ENCODE results near the gene AKAP8L. TPM values are rescaled to one million over a fixed set of nuclear protein-coding genes. Genes with fewer than 3 reads are reported as not detected.

Gene AKAP8L
- total RNA-seq, 1 experiment from 2014 or later = 106 TPM

- ATAC-seq (no peak), DNase-seq (ENCODE audit: low read depth, low spot score) (no peak)
- no peak overlapping the region for H3K27ac ChIP-seq (ENCODE audit: low read depth, low read length)
- no peak overlapping the region for H3K9ac ChIP-seq (ENCODE audit: low read length)
- H3K79me2 ChIP-seq (ENCODE audit: insufficient read depth, low read length) = peaks cover 26% of the 10 kb centered on the region
- no peak overlapping the region for H3K4me3 ChIP-seq (replicated peaks in 1 of 2; ENCODE audit: low read depth in 1 of 2, low read length in 2 of 2)
- no peaks in the 10 kb centered on the region for H3K9me3 ChIP-seq (ENCODE audit: control insufficient read depth in 1 of 2, insufficient read depth in 1 of 2, low read depth in 1 of 2, low read length in 2 of 2)
- no peaks in the 10 kb centered on the region for H4K20me1 ChIP-seq (ENCODE audit: insufficient read depth)
- ChIA-PET RAD21 (ENCODE audit: low non-redundant PET in 1 of 2, low total read pairs in 2 of 2, uncharacterized antibody in 2 of 2, unreplicated experiment in 2 of 2) (no interaction called here), POLR2A (no interaction called here), CTCF (no interaction called here)
- no peaks in the 10 kb centered on the region for H3K27me3 ChIP-seq (ENCODE audit: insufficient read depth, low read length)
- no peaks in the 10 kb centered on the region for H3K4me1 ChIP-seq (ENCODE audit: control insufficient read depth in 1 of 2, insufficient read depth in 2 of 2, low read length in 2 of 2)
- intact Hi-C loops (cut with micrococcal nuclease) = no loop called here
- no TSS peak for BruUV-seq (replicated peaks)
- H3K9me2 ChIP-seq (ENCODE audit: insufficient read depth) = no peaks in the 10 kb centered on the region
- H3K36me3 ChIP-seq (ENCODE audit: control insufficient read depth in 1 of 2, insufficient read depth in 2 of 2, low read length in 2 of 2) = peaks cover 32 to 69% of the 10 kb centered on the region in 2 experiments
- TF ChIP-seq ELF1 (IDR thresholded peaks at IDR 0.05; ENCODE audit: borderline replicate concordance, low read depth) = no peak
- no peak for TF ChIP-seq SRF (IDR thresholded peaks at IDR 0.05; ENCODE audit: low read depth)
- no peak for TF ChIP-seq SIN3A (IDR thresholded peaks at IDR 0.05; ENCODE audit: low read depth)
- no peak for TF ChIP-seq EZH2 (IDR thresholded peaks at IDR 0.05)
- TF ChIP-seq REST (IDR thresholded peaks at IDR 0.05; ENCODE audit: low read depth) = no peak
- TF ChIP-seq RAD21 (IDR thresholded peaks at IDR 0.05; ENCODE audit: low read depth) = no peak
- no peak for TF ChIP-seq JUND (IDR thresholded peaks at IDR 0.05)
- no peak for TF ChIP-seq ZFX (IDR thresholded peaks at IDR 0.05)
- TF ChIP-seq EZH2phosphoT487 (IDR thresholded peaks at IDR 0.05; ENCODE audit: borderline replicate concordance) = no peak
- no peak for TF ChIP-seq TCF7L2 (IDR thresholded peaks at IDR 0.05; ENCODE audit: borderline replicate concordance, extremely low read depth, insufficient read depth, insufficient read length)
- TF ChIP-seq MAX (IDR thresholded peaks at IDR 0.05) = no peak
- no peak for TF ChIP-seq FOSL1 (IDR thresholded peaks at IDR 0.05; ENCODE audit: low read depth)
- no peak for TF ChIP-seq ZBTB33 (IDR thresholded peaks at IDR 0.05; ENCODE audit: extremely low read depth, insufficient replicate concordance, low read length)
- TF ChIP-seq POLR2A (IDR thresholded peaks at IDR 0.05; ENCODE audit: borderline replicate concordance, extremely low read depth, insufficient read depth, insufficient read length) = no peak
- no peak for TF ChIP-seq CTCF (IDR thresholded peaks at IDR 0.05 in 2 of 3, conservative IDR thresholded peaks at IDR 0.05 in 1 of 3; ENCODE audit: borderline replicate concordance in 1 of 3, insufficient read depth in 1 of 3, low read depth in 2 of 3, low read length in 2 of 3)
- no peak for TF ChIP-seq POLR2AphosphoS5 (IDR thresholded peaks at IDR 0.05; ENCODE audit: low read depth, low read length)
- no peak for TF ChIP-seq CBX3 (IDR thresholded peaks at IDR 0.05; ENCODE audit: low read depth)
- H3K4me2 ChIP-seq (ENCODE audit: low read length) = no peak overlapping the region
- H2AFZ ChIP-seq (ENCODE audit: low read depth, low read length, poor library complexity, severe bottlenecking) = no peak overlapping the region
Measured at GRCh38 chr19:15368798-15369593, 49.8 kb downstream of the AKAP8L start.

All from HCT116 (cell line).